Stimulated activated CD8-positive, alpha-beta memory T cell treated with anti-CD3 and anti-CD28 coated beads, Interleukin-12 subunit alpha, Interleukin-12 subunit beta, amount 100 ng/mL, for 24 hours (primary cell): ENCODE results near the gene SIAH1.
"Not testable (repeated sequence)": the region's sequence is repeated elsewhere in the genome, so short reads cannot be mapped to it uniquely, and the experiment has no call there.

ENCODE experiments used
- DNase-seq: peaks from one replicate; pipeline ENCODE4 v3.0.0-alpha.2; 2020; ENCODE audit errors: extremely low read depth

The SIAH1 gene

DNA sequence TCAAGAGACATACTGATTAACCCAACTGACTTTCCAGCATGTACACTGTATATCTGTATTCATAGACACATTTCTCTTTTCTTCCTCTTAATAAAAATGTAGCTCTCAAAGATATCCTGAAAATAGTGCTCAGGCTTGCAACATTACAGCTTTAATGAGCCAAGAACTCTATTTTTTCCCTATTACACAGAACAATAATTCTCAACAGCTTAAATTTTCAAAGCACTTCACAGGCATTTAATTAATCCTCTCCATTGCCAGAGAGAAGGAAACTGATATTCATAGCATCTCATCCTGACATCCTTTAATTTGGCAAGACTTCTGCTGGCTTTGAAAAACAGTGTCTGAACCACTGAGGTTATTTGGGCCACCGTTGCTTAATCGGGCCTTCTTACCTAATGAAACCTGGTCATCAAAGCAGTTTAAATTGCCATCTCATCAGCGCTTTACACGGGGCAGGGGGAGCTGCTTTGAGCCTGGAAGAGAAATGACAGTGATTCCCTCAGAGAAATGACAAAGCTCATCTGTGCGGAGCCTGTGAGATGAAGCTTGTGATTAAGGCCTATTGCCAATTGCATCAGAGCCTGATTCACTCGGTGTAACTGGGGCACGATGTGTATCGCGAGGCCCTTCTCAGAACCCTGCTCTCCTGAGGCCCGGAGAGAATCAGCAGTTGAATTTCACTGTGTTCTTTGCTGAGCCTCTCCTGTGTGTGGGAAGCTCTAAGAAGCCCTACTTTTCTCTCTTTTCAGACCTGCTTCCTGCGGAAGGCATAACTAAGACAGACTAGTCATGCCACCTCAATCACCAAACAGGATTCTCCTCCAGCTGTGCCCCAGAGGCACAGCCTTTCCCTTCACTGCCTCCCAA lies 8.5 kb upstream of the SIAH1 start:
- DNase-seq, result no peak

GRCh38 chr16:48392407-48392806 lies 7.2 kb upstream of the SIAH1 start:
- no peak for DNase-seq

- no peak for DNase-seq
These were observed 1.5 kb upstream of the SIAH1 start for GRCh38 chr16:48386559-48387312.

GRCh38 chr16:48384520-48385252 lies 527 bp downstream of the SIAH1 start:
- DNase-seq, result no peak

DNA sequence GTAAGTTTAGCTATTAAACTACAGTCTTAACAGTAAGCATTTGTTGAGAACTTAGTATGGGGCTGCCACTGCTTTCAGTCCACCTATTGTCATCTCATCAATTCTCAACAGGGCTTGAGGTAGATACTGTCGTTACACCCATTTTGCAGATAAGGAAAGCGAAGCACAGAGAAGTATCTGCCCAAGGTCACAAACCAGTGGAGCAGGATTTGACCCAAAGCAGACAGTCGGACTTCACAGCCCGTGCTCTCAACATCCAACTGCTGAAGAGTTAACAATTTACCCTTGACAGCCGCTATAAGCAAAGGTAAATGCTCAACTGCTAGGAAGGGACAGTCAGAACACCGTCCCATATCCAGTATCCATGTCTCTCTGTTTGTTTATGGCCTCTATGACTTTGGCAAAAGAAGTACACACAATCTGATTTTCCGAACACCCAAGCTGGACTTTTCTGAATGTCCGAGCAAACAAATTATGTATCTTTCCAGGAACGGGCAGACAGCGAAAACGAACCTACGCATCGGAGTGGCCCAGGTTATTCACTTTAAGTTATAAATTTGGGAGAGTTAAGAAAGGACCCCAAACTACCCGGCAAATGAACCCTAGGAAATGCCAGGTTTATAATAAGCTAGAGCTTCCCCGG lies 1.2 kb downstream of the SIAH1 start:
- DNase-seq, result no peak

DNA sequence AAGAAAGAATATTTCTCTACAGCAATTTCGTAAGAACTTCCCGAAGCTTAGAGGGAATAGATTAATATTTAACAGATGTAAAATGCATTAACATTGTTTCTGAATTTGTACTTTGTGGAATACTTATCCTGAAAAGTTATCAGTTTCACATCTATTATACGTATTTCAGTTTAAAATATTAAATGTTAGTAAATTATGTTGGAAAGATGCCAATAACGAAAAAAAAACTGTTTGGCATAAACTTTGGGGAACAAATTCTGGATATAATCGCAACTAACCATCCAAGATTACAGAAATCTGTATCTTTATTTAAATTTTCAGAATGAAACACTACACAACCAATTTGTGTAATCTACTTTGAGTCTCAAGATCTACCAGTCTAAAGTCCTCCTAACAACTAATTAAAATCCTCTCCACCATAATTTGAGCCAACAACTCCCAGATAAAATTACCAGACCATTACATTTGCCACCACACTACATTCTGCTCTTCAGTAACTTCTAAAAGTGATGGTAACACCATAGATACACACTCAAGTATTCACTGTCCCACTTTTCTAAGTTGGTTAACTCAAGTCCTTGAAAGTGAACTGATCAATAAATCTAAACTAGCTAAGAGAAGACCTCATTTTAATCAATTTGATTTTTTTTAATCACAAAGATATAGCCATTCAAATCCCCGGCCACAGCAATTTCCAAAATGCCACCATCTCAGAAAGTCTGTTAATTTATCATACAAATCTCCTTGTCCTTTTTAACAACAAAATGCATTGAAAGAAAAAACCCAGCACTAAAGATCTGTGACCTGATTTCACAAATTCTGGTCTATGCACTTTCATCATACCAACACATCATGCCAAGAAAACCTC lies 2.0 kb downstream of the SIAH1 start:
- DNase-seq, result no peak

DNA sequence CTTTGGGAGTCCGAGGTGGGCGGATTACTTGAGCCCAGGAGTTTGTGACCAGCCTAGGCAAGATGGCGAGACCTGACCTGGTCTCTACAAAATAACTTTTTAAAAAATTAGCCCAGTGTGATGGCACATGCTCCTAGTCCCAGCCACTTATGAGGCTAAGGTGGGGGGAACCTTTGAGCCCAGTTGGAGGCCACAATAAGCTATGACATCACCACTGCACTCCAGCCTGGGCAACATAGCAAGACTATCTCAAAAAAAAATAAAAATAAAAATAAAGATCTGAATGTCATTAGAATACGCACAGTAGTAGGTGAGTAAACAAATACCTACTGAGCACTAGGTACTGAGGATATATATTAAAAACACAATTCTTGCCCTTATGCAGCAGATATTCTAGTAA lies 3.1 kb downstream of the SIAH1 start:
- DNase-seq, result no peak

DNA sequence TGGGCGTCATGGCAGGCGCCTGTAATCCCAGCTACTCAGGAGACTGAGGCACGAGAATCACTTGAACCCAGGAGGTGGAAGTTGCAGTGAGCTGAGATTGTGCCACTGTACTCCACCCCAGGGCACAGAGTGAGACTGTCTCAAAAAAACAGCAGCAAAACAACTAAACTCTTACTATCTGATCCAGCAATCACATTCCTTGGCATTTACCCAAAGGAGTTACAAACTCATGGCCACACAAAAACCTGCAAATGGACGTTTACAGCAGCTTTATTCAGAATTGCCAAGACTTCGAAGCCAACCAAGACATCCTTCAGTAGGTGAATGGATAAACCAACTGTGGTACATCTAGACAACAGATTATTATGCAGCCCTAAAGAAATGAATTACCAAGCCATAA lies 4.0 kb downstream of the SIAH1 start:
- no peak for DNase-seq

DNA sequence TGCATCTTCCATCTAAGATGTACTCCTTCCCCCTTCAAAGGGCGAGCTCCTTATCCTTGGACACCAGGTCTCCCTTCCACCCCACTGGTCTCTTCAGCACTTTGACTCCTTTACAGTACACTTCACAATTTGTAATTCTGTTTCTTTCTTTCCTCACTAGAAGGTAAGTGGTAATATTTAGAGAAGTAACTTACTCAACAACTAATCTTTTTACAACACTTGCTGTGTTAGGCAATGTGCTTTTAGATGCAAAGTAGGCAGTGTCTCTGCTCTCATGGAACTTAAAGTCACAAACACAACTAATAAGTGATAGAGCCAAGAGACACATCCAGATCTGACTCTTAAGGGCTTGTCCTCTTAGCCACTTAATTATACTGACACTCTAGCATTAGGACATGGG lies 6.4 kb downstream of the SIAH1 start:
- no peak for DNase-seq

- no peak for DNase-seq
These were observed 6.9 kb downstream of the SIAH1 start for GRCh38 chr16:48378276-48378675.

DNA sequence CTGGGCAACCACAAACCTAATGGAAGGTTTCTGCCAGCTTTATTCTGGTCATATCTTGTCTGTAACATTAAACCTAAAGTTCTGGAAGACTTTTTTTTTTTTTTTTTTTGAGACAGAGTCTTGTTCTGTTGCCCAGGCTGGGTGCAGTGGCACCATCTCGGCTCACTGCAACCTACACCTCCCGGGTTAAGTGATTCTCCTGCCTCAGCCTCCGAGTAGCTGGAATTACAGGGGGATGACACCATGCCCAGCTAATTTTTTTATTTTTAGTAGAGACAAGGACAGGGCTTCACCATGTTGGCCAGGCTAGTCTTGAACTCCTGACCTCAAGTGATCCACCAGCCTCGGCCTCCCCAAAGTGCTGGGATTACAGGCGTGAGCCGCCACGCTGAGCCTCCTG lies 7.9 kb downstream of the SIAH1 start:
- DNase-seq, result not testable (repeated sequence)

GRCh38 chr16:48374255-48374654 lies 11.0 kb downstream of the SIAH1 start:
- DNase-seq, result no peak

DNA sequence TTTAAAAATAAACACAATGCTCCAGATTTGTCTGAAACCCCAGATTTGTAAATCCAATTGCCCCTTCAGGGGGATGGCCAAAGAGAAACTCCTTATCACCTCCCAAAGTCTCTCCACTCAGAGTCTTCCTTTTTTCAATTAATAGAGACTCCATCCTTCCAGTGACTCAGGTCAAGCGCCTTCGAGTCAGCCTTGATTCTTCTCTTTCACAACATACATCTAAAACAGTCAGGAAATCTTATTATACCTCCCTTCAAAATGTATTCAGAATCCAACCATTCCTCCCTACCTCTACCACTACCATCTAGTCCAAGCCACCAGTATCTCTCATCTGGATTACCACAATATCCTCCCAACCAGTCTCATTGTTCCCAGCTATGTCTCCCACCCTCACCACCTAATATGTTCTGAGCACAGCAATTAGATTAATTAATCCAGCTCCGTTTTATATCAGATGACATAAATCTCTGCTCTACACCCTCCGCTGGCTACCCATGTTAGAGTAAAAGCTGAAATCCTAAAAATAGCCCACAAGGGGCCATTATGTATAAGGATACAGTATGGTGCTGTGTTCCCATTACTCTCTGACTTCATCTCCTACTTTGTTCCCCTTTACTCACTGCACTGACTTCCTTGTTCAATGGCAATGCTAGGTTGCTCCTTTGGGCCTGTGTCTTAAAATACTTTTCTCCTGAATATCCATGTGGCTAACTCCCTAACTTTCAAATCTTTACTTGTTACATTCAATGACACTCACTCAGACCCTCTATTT lies 11.8 kb downstream of the SIAH1 start:
- no peak for DNase-seq

DNA sequence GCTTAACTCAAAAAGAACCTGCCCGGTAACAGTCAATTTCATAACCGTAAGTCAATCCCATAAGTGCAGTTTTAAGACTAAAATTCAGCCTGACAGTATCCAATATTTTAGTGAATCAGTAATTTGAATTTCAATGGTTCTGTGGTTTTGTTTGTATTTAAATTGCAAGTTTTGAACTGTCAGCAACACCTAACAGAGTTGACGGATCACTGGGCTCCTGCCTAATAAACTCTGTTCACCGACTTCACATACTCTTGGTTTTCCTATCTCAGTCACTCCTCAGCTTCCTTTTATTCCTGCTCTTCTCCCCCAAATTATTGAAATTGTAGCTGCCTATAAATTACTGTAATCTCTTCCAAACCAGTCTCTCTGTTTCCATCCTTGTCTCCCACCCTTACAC lies 12.5 kb downstream of the SIAH1 start:
- DNase-seq, result no peak

- no peak for DNase-seq
These were observed 13.8 kb downstream of the SIAH1 start for GRCh38 chr16:48371393-48371780.

DNA sequence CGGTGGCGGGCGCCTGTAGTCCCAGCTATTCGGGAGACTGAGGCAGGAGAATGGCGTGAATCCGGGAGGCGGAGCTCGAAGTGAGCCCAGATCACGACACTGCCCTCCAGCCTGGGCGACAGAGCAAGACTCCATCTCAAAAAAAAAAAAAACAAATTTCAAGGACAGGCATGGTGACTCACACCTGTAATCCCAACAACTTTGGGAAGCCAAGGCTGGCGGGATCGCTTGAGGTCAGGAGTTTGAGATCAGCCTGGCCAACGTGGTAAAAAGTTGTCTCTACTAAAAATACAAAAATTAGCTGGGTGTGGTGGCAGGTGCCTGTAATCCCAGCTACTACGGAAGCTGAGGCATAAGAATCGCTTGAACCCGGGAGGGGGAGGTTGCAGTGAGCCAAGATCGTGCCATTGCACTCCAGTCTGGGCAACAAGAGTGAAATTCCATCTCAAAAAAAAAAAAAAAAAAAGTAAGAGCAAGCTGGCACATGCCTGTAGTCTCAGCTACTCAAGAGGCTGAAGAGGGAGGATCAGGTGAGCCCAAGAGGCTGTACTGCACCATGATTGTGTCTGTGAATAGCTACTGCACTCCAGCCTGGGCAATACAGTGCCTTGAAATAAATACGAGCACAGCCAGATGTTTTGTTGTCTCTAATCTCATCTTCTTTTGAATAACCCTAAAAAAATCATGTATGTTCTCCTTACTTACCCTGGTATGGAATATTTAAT lies 14.4 kb downstream of the SIAH1 start:
- not testable (repeated sequence) for DNase-seq

DNA sequence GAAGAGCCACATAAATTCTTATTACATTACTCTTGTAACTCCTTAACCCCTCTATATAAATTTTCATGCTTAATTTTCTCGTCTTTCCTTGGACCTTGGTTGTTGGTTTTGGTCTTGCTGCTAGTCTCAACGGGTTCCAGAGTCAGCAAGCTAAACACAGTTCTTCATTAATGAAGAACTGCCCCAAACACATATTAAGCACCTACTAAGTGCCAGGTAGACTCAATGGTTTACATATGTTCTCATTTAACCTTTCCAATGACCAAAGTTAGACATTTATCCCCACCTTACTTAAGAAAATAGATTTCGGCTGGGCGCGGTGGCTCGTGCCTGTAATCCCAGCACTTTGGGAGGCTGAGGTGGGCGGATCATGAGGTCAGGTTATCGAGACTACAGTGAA lies 15.0 kb downstream of the SIAH1 start:
- DNase-seq, result no peak

DNA sequence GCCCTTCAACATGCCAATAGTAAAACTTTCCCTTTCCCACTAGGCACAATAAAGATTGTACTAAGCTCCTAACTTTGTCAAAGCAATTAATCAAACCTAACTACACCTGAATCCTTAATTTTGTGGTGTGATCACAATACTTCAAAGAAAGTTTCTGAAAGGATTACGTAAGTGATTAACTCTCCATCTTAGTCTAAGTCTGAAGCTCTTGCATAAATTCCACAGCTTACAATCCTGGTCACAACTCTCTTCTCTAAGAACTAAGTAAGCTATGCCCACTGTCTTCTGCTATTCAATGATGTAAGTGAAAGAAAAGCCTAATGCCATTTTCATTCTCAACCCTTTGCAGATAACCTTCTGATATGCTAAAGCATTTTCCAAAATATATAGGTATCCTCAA lies 15.4 kb downstream of the SIAH1 start:
- DNase-seq, result no peak

DNA sequence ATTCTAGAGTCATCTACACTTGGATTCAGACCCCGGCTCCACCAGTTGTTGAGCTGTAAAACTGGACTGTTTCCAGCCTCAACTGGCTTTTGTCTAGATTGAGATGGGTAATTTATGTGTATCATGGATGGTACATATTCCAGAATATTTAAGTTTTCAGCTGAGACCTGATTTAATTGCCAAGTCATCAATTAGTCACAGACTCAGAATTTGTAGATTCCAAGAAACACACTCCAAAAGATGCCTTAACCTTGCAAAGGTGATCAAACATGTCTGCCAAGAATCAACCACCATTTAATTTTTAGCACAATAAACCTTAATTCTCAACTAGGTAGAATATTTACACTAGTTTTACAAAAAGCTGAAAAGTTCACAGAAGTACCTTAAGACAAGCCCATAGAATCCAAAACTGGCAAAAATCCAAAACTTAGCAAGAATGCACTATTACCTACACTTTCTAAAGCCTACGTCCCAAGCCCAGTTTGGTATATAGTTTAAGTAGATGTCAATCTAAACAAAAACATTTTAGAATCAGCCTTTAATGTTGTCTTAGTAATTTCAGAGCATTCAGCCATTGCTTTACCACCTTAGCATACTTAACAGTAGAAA lies 17.7 kb downstream of the SIAH1 start:
- no peak for DNase-seq
